ENCODE measurements around the gene CSAD.

DNA sequence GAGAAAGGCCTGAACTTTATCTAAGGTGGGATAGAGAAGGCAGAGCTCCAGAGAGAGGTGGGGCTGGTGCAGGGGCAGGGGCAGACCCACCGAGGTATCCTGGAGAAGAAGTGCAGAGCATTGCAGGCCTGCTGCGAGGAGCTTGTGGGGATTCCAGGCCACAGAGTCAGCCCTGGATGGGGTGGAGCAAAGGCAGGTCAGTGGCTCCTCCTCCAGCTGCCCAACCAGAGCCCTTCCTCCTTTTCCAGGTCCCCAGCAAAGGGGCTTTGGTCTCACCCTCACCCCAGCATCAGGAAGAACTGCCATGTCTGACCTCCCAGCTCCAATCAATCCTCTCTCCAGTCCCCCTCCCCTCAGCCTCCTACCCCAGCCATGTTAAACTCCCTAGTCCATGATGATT lies 20.1 kb downstream of the CSAD start:
- TF ChIP-seq, protein P1, sequence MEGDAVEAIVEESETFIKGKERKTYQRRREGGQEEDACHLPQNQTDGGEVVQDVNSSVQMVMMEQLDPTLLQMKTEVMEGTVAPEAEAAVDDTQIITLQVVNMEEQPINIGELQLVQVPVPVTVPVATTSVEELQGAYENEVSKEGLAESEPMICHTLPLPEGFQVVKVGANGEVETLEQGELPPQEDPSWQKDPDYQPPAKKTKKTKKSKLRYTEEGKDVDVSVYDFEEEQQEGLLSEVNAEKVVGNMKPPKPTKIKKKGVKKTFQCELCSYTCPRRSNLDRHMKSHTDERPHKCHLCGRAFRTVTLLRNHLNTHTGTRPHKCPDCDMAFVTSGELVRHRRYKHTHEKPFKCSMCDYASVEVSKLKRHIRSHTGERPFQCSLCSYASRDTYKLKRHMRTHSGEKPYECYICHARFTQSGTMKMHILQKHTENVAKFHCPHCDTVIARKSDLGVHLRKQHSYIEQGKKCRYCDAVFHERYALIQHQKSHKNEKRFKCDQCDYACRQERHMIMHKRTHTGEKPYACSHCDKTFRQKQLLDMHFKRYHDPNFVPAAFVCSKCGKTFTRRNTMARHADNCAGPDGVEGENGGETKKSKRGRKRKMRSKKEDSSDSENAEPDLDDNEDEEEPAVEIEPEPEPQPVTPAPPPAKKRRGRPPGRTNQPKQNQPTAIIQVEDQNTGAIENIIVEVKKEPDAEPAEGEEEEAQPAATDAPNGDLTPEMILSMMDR (IDR thresholded peaks at IDR 0.05), result no peak
- TF ChIP-seq ZFX (IDR thresholded peaks at IDR 0.05; ENCODE audit: borderline replicate concordance), result no peak

All from 22Rv1 (cell line).